Activated T-cell treated with anti-CD3 and anti-CD28 coated beads for 48 hours (primary cell): ENCODE measurements around the gene ADAM11.
"Not testable (repeated sequence)": the region's sequence is repeated elsewhere in the genome, so short reads cannot be mapped to it uniquely, and the experiment has no call there.

Source experiments
- DNase-seq: peaks from one replicate; pipeline ENCODE4 v3.0.0-alpha.2; 2020; ENCODE audit warnings: low read depth

ADAM11 gene

GRCh38 chr17:44795928-44796327 is 37.1 kb downstream of the ADAM11 start:
- DNase-seq, result no peak

- DNase-seq, result no peak
Measured at GRCh38 chr17:44796731-44797130, 37.9 kb downstream of the ADAM11 start.

GRCh38 chr17:44797802-44798201 is 39.0 kb downstream of the ADAM11 start:
- DNase-seq, result no peak

- DNase-seq, result no peak
Measured at GRCh38 chr17:44798356-44798755, 39.6 kb downstream of the ADAM11 start.

- no peak for DNase-seq
Measured at GRCh38 chr17:44801880-44802279, 43.1 kb downstream of the ADAM11 start.

- DNase-seq, result no peak
Measured at GRCh38 chr17:44804302-44805089, 45.7 kb downstream of the ADAM11 start.

GRCh38 chr17:44807093-44807816 is 48.5 kb downstream of the ADAM11 start:
- no peak for DNase-seq

GRCh38 chr17:44807817-44808155 is 49.0 kb downstream of the ADAM11 start:
- DNase-seq, result no peak

GRCh38 chr17:44808156-44808555 is 49.4 kb downstream of the ADAM11 start:
- DNase-seq, result no peak

GRCh38 chr17:44808656-44809388 is 50.0 kb downstream of the ADAM11 start:
- DNase-seq, result not testable (repeated sequence)

GRCh38 chr17:44812263-44812662 is 53.5 kb downstream of the ADAM11 start:
- DNase-seq, result no peak

- DNase-seq, result not testable (repeated sequence)
Measured at GRCh38 chr17:44818508-44818907, 59.7 kb downstream of the ADAM11 start.

GRCh38 chr17:44820631-44821212 is 61.9 kb downstream of the ADAM11 start:
- DNase-seq, result no peak

- not testable (repeated sequence) for DNase-seq
Measured at GRCh38 chr17:44825236-44825635, 66.4 kb downstream of the ADAM11 start.

GRCh38 chr17:44826123-44826790 is 67.5 kb downstream of the ADAM11 start:
- DNase-seq, result no peak

- DNase-seq, result no peak
Measured at GRCh38 chr17:44827863-44828262, 69.1 kb downstream of the ADAM11 start.

- no peak for DNase-seq
Measured at GRCh38 chr17:44828919-44829522, 70.2 kb downstream of the ADAM11 start.

- DNase-seq, result peak; percentile 14
Measured at GRCh38 chr17:44829523-44830358, 71.0 kb downstream of the ADAM11 start, which contains the start of gene GJC1. Gene GJC1 (minus strand): TSS chr17:44830287. CDS start chr17:44805817, 24,470 bp downstream.

GRCh38 chr17:44830359-44831288 is 71.8 kb downstream of the ADAM11 start:
- peak; percentile 6 for DNase-seq
